ENCODE data around the gene RAD54L.
"Not testable (repeated sequence)": the region's sequence is repeated elsewhere in the genome, so short reads cannot be mapped to it uniquely, and the experiment has no call there.

Gene RAD54L

DNA sequence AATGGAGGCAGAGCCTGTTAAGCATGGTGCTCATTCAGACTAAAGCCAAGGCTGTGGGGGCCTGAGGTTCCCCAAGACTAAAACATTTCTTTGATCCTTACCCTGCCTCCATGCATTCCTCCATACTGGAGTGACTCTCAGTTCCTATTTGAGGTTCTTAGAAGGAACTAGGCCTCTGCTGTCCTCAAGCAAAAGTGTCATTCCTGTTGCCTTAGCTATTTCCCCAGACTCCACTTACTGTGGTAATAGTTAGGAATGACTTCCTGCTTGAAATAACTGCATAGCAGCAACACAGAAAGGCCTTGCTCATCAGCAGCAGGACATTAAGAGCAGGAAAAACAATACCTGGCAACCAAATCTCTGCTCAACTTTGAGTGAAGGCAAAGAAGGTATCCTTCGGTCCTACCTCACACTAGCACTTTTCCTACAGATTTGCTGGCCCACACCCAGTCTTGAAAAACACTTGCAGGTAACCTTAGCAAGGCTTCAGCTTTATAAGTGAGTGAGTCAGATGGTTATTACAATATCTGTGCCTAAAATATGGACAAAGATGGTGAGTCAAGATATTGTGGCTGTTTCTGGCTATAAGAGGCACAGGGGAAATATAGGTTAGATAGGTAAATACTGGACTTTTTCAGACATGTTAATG, 41.0 kb downstream of the RAD54L start:
- no peak for DNase-seq

DNA sequence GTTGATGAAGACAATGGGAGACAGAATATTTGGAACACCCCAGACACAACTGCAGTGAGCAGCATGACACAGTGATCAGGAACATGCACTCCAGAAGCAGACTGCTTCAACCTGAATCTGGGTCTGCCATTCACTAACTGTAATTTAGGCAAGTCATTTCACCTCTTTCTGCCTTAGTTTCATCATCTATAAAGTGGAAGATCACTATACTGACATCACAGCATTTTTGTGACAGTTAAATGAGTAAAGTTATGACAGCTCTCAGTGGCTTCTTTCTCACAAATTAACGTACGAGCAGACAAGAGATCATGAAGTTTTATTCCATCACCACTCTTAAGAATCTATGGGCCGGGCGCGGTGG, 41.6 kb downstream of the RAD54L start:
- DNase-seq: no peak

GRCh38 chr1:46289976-46290375, 42.4 kb downstream of the RAD54L start:
- DNase-seq: no peak

DNA sequence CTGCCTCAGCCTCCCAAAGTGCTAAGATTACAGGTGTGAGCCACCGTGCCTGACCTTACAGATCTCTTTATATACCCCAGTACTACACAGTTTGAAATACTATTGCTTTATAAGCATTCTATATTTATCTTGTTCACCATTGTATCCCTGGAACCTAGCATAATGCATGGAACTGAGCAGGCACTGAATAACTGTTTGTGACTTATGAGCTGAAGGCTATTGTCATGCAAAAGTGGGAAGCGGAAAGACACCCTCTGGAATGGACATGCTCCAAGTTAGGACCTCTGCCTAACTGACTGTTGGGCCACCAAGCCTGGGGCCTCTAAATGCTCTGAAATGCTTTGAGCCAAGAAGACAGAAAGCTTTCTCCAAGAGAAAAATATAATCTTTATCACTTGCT, 47.7 kb downstream of the RAD54L start:
- DNase-seq: no peak

GRCh38 chr1:46298387-46298786, 50.8 kb downstream of the RAD54L start:
- DNase-seq: no peak

DNA sequence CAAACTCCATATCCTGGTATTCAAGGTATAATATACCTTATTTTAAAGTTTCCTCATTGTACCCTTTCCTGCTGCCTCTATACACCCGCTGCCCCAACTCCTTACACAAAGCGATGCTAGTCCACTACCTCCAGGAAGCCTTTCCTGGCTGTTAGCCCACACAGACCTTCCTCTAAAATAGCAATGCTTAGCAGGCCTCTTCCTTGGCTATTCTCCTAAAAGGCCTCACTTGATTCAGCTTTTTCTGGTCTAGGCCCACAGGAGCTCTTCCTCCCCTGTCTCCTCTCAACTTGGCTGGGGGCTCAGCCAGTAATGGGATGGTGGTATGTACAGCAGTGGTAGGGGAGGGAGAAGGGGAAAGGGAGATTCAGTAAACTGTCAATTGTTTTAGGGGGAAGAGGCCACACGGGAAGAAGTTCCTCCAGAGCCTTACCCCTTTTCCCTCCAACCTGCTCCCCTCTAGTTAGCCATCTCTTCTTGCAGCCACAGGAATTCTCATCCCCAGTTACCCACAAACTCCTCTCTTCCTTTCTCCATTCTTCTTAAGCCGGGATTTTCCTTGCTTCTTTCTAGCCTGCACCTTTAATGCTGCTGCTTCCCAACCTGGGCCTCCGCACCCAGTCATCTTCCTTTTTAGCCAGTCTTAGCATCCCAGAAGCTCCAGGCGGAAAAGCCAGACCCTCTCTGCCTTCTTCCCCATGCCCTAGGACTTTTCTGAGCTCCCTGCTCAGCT, 53.3 kb downstream of the RAD54L start:
- DNase-seq: no peak

DNA sequence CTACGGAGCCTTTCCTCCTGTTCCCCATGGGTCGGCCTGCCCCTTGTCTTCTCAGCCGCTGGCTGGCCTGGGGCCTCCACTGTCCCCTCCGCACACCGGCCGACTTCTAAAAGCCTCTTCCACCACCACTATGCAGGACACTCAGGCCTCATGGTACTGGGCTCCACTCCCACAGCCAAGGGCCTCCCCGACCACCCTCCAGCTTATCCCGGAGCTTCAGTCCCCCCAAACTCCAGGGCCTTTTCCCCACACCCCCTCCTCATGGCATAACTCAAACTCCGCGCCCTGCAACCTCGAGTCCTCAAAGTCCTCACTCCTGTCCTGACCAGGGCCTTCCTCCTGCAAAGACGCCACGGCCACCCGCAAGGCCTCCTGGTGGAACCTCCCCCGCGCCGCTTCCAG, 53.8 kb downstream of the RAD54L start:
- no peak for DNase-seq

- DNase-seq: peak; percentile 44
Observed at GRCh38 chr1:46301808-46302640, 54.5 kb downstream of the RAD54L start.

DNA sequence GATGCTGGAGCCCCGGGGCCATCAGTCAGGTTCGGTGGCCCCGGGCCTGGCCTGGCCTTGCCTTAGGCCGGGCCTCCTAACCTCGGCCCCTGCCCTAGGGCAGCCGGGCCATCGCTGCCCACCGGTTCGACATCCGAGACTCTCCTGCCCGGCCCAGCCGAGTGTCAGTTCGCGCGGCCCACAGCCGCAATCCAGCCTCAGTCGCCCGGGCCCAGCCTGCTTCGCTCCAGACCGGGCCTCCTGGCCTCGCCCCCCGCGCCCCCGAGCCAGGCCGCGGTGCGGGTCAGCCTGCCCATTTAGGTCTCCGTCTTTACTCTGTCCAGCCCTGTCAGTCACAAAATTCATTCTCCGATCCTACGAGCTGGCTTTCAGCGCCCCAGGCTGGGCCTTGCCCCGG, 55.1 kb downstream of the RAD54L start:
- DNase-seq: no peak

GRCh38 chr1:46303038-46303871, 55.7 kb downstream of the RAD54L start, which contains the start of the genes LRRC41 and UQCRH:
Gene LRRC41 (minus strand): TSS chr1:46303616. CDS start chr1:46303322, 294 bp downstream.
Gene UQCRH (plus strand): TSS chr1:46303698. CDS start chr1:46303767, 69 bp downstream.
- DNase-seq: peak; percentile 90

- DNase-seq: no peak
Observed at GRCh38 chr1:46303872-46304326, 56.3 kb downstream of the RAD54L start.

- DNase-seq: no peak
Observed at GRCh38 chr1:46306159-46306530, 58.6 kb downstream of the RAD54L start.

- DNase-seq: no peak
Observed at GRCh38 chr1:46309401-46310159, 62.0 kb downstream of the RAD54L start.

GRCh38 chr1:46310321-46310720, 62.8 kb downstream of the RAD54L start:
- no peak for DNase-seq

GRCh38 chr1:46315669-46316403, 68.3 kb downstream of the RAD54L start:
- DNase-seq: no peak

DNA sequence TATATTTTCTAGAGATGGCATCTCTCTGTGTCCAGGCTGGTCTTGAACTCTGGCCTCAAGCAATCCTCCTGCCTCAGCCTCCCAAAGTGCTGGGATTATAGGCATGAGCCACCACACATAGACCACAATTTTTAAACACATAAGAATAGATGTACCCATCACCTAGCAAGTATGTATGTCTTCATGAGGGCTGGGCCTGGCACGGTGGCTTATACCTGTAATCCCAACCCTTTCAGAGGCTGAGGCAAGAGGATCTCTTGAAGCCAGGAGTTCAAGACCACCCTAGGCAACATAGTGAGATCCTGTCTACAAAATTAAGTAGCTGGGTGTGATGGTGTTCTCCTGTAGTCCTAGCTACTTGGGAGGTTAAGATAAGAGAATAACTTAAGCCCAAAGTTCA, 69.8 kb downstream of the RAD54L start:
- no peak for DNase-seq

GRCh38 chr1:46319301-46319700, 71.7 kb downstream of the RAD54L start:
- not testable (repeated sequence) for DNase-seq

- DNase-seq: not testable (repeated sequence)
Observed at GRCh38 chr1:46319960-46320914, 72.7 kb downstream of the RAD54L start.

DNA sequence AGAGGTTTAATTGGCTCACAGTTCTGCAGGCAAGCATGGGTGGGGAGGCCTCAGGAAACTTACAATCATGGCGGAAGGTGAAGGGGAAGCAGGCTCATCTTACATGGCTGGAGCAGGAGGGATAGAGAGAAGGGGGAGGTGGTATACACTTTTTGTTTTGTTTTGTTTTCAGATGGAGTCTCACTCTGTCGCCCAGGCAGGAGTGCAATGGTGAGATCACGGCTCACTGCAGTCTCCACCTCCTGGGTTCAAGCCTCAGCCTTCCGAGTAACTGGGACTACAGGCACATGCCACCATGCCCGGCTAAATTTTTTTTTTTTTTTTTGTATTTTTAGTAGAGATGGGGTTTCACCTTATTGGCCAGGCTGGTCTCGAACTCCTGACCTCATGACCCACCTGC, 74.6 kb downstream of the RAD54L start:
- DNase-seq: not testable (repeated sequence)

Measured in GDM1 (cell line).